NCI-H82 treated with DMSO at 0.1 percent for 48 hours (cell line): ENCODE results near the gene ABR.
"Not testable (repeated sequence)": the region's sequence is repeated elsewhere in the genome, so short reads cannot be mapped to it uniquely, and the experiment has no call there.

Source experiments
- DNase-seq: peaks from one replicate; lab custom pipeline; 2025; ENCODE audit not compliant: unreplicated experiment; lab: John Stamatoyannopoulos, UW

Gene ABR

DNA sequence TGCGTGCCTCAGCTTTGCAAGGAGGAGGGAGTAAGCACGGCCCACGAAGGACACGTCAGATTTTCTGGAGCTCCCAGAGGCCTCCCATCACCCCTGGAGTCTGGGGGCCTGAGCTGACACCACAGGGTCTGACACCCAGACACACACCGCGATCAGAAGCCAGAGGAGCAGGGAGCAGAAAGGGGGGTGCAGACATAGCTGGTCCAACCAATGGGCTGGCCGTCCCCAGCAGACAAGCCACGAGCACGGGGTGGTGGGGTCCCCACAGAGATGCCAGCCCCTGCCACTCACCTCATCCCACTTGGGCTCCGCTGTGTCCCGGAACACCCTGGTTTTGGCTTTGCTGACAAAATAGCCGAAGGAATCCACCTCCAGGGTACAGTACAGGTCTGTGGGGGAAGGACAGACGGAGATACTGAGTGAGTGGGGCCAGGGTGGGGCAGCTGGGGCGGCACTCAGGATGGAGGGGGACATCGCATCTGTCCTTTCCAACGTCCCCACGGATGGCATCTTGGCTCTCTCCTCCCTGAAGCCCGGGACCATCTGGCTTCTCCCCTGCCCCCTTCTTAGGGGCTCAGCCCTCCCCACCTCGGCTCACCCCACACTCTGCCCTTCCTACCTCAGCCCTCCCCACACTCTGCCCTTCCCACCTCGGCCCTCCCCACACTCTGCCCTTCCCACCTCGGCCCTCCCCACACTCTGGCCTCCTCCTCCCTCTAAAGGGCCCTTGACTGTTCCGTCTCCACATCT is 129.4 kb downstream of the ABR start:
- DNase-seq, result no peak

DNA sequence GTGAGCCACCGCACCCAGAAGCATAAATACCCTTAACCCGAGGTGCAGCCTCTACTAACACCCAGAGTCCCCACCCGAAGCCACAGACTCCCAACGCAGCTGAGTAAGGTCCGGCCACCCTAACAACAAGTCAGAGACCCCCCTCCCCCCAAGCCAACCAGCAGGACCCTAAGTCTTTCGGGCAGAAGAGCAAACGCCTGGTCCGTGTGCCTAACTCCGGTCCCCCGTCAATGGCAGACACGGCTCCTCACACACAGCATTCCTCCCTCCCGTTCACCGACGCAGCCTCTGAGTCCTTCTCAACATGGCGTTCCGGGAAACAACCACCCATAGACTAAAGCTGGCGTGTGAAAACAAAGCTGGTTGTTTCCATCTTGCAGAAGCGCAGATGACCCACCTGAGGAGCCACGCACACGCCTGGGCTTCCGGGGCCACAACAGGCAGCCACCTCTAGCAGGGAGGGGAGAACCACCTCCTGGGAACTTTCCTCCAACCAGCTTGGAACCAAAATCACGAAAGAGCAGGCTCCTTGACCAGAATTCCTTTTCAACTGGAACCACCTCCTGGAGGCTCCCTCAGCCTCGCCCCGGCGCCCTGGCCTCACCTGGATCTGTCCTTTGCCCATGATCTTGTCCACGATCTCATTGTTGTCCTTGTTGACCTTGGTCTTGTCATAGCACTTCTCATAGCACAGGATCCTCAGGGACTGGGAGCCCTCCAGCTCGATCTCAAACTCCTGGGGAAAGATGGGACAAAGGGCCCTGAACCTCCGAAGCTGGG is 130.1 kb downstream of the ABR start:
- DNase-seq, result no peak

DNA sequence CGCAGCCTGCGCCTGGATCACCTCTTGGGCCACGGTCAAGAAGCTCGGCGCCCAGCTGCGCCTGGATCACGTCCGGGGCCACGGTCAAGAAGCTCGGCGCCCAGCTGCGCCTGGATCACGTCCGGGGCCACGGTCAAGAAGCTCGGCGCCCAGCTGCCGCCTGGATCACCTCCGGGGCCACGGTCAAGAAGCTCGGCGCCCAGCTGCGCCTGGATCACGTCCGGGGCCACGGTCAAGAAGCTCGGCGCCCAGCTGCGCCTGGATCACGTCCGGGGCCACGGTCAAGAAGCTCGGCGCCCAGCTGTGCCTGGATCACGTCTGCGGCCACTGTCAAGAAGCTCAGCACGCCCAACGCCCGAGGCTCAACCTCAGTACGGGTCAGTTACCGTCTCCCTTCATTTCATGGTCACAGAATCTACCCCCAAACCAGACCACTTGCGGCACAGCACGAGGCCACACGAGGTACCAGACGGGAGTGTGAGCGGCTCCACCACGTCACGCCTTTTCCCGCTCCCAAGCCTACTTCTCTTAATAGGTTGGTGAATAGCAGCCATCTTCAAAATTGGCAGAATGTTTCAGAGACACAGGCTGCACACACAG is 131.2 kb downstream of the ABR start:
- DNase-seq, result not testable (repeated sequence)

DNA sequence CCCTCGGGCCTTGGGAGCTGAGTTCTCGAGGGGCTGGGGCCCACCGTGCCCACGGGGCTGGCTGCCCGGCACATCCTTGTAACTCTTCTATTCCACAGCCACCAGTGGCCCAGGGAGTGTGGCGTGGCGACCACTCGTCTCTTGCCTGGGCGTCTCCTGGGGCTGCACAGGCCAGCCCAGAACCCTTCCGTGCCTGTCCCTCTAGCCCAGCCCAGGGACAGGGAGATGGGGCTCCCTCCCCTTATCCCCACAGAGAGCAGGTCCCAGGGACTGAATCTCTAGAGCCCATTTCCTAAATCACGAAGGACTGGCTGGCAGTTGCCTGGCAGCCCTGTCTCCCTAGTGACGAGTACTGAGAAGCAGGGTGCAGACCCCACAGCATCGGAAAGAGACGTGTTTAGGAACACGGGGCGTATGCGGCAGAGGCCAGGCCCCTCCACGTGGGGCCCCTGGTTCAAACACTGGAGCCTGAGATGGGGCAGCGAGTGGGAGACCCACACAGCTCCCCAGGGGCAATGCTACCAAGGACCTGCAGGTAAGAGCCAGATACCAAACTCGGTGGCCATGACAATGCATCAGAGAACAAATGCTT is 131.8 kb downstream of the ABR start:
- DNase-seq, result no peak

DNA sequence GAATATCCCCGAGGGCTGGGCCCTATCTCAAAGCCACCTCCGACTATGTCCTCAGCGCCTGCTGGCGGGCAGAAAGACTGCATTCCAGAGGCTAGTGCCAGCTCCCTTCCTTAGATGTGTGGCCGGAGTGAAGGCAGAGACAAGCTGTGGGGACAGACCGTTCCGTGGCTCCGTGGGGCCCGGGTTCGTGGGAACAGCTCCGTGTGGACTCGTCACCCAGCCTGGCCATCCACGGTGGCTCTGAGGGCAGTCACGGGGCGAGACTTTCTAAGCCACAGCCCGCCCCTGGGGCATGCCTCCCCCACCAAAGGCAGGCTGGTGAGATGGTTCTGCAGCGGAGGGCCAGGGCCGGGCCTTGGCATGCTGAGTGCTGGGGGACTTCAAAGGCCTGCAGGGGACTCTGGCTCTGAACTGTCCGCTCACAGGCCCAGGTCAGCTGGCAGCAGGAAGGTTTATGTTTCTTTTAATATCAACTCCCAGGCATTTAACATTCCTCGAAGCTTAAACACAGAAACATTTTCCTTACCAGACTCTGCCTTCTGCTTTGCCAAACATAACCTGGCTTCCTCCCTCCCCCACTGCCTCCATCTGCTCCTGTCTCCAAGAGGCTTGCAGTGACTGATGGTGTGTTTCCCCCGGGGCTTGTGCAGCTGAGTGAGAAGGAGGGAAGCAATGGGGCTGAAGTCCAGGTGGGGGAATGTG is 132.5 kb downstream of the ABR start:
- no peak for DNase-seq

DNA sequence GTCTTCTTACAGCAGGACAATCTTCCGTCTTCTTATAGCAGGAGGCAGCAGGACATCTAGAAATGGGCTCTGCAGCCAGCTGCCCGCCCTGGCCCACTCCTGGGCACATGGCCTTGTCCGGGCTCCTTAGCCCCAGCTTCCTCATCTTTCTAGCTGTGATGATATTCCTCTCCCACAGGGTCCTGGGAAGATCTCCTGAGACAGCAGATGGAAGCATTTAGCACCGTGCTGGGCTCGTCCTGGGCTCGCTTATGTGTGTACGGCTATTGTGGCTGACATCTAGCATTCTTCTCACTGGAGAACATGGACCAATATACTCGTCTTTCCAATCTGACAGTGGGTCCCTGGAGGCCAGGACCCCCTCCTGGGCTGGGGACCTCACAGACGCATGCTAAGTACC is 134.3 kb downstream of the ABR start:
- no peak for DNase-seq

DNA sequence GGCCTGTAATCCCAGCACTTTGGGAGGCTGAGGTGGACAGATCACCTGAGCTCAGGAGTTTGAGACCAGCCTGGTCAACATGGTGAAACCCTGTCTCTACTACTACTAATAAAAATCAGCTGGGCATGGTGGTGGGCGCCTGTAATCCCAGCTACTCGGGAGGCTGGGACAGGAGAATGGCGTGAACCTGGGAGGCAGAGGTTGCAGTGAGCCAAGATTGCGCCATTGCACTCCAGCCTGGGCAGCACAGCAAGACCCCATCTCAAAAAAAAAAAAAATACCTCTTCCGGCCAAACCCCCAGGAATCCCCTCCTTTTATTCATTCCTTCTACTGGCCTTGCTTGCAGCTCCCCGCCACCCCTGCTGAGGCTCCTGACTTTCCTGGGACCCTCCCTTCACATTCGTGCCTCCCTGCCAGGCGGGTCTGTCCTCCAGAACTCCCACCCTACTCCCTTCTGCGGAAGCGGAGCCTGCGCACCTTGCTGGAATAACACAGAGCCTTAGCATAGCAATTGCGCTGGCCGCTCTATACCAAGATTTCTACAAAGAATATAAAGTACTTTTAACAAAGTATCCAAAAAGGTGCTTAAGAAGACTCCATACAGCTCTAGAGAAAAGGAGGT is 135.3 kb downstream of the ABR start:
- not testable (repeated sequence) for DNase-seq

DNA sequence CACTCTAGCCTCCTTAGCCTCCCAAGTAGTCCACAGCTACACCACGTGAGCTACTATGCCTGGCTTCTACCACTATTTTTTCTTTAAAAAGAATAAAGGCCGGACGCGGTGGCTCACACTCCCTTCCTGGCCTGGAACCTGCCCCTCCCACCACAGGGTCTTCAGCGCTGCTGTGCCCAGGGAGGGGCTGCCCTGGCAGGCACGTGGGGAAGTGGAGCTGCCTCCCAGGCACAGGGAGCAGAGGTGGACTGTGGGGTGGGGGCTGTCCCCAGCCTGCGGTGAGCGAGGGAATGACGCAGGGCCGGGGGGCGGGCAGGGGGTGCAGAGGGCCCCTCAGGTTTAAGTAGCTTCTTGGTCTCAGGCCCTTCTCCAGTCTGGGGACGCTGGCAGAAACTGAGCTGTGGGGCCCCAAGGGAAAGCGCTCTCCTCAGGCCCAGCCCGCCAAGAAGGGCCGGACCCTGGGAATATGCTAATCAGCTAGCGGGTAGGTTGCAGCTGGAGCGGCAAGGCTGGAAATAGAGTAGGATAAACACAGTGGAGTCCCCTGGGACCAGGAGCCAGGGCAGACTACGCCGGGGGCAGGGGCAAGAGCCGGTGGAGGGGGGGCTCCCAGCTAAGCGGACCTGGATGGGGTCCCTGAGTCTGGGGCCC is 136.1 kb downstream of the ABR start:
- peak; percentile 81 for DNase-seq

DNA sequence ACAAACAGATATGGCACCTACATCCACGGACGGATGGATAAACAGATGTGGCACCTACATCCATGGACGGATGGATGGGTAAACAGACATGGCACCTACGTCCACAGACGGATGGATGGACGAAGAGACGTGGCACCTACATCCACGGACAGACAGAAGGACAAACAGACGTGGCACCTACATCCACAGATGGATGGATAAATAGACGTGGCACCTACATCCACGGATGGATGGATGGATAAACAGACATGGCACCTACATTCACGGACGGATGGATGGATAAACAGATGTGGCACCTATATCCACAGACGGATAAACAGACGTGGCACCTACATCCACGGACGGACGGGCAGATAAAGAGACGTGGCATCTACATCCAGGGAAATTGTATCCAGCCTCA is 137.3 kb downstream of the ABR start:
- no peak for DNase-seq

DNA sequence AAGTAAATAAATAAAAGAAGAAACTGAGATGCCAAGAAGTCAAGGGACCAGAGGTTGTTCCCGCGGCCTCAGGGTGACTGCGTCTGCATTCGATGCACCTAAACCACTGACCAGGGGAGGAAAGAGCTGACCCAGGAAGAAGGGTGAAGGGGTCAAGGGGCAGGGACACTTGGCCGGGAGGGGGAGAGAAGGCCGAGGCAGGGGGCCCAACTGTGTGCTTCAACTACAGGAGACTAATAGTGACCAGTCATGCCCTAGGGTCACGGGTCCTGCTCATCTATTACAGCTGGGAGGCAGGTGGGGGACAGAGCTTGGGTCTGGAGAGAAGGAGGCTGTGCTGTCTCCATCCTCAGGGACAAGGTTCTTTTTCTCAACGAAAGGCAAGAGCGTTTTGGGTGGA is 138.0 kb downstream of the ABR start:
- no peak for DNase-seq

DNA sequence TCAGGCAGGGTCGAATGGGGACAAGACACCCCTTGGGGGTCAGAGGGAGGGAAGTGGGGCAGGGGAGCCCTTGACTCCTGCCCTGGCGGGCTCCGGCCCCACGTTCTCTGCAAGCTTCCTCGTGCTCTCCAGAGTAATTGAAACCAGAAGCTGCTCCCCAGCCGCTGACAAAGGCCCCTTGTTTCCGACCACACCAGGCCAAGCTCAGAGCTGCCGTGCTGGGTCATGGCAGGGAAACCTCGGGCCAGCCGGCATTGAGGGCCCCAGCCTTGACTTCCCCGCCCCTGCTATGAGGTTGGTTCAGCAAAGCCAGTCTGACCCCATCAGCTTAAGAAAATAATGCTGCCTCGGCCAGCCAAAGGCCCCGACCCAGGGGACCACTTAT is 139.6 kb downstream of the ABR start:
- DNase-seq, result no peak

DNA sequence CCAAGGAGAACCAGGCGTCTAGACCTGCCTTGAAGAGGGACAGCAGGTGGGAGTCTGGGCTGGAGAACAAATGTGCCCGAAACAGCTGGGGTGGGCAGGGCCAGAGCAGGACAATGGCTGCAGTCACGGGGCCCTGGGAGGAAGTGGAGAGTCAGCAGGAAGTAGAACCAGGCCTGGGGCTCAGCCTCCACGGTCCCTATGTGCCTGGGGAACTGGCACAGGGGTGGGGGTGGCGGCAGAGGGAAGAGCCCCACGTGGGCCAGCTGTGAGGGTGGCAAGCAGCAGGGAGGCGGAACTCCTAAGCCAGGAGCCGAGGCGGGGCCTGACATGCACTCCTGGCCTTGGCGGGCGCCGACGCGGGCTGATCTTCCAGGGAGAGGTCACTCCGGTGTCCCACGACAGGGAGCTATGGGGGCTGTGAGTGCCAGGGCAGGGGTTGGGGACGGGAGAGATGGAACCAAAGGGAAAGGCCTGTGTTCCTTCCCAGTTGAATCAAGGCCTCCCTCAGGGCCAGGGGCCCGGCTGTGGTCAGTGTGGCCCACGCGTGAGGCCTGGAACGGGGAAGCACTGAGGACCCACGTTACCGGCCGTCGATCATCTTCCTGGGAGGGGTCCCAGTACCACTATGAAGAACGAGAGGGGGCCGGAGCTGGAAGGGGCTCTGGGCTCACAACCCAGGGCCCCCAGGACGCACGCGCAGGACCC is 140.1 kb downstream of the ABR start:
- no peak for DNase-seq

DNA sequence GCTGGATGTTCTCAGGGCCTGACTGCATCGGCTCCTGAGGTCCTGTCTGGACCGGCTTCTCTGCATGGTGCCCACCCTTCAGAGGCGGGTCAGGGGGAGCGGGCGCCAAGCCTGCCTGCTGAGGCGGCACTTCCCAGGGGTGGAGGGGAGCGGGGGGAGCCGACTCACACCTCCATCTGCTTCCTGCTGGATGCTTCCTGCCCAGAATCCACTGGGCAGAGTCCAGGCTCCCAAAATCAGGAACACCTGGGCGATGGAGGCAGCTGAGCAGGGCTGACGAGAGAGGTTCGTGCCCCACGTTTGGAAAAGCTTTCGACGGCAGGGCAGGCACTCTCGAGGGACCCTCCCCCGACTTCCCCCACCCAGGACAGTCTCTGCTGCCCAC is 140.7 kb downstream of the ABR start:
- no peak for DNase-seq

DNA sequence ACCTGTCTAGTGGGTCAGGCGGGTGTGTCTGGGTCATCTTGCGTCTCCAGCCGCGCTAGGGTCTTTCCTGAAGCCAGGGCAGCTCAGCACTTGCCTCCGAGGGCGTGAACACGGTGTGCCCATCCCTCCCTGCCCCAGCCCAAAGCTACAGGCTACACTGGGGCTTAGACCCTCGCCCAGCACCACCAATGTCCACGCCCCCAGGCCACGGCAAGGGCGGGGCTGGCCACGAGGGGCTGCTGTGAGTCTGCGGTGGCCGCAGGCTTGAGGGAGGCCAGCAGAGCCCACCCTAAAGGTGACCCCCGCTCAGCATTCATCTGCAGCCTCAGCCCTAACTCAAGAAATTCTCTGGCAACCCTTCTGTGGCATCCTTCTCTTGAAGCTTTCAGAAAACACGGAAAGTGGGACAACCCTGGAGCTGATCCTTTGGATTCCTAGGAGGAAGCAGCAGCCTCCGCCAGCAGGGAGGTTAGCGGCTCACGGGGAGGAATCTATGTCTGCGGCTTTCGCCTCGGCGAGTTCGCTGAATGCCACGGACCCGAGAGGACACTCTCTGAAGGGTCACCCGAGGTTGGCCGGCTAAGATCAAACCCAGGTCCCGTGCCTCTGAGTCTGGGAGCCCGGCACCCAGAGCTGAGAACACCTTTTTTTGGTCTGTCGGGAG is 141.2 kb downstream of the ABR start:
- no peak for DNase-seq

DNA sequence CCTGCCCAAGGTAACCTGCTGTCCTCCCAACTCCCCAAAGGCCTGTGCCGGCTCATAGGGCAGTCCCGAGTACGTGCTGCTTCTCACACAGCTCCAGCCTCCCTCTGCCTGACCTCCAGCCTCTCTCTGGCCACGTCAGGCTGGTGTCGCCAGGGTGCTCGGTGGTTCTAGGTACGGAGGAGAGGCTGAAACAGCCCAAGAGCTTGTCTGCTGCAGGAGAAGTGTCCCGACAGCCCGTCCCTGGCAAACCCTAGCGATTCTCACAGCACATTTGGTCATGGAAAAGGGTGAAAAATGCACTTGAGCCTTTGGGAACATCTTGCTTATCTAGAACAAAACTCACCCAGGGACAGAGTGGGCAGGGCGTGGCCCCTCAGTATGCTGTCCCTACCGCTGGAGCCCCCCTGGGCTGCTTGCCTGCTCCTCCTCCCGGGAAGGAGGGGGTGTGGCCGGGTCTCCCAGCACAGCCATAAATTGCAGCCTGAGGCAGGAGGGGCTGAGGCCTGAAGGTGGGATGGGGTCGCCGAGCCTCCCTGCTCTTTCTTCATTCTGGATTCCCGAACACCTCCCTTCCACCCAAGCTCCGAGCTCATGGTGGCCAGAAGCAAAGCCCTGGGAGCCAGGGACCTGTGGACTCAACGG is 142.4 kb downstream of the ABR start:
- no peak for DNase-seq

DNA sequence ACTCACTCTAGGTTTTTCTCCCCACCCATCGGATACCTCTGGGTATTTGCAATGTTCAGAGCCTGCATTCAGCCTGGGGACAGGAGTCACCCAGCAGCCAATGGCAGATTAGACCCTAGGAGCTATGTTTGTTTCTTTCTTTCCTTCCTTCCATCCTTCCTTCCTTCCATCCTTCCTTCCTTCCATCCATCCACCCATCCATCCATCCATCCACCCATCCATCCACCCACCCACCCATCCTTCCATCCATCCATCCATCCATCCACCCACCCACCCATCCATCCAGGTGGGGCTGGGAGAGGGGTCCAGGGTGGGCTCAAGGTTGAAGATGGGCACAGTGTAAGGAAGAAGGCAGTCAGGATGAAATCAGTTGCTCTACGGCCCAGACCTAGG is 142.9 kb downstream of the ABR start:
- DNase-seq, result no peak

DNA sequence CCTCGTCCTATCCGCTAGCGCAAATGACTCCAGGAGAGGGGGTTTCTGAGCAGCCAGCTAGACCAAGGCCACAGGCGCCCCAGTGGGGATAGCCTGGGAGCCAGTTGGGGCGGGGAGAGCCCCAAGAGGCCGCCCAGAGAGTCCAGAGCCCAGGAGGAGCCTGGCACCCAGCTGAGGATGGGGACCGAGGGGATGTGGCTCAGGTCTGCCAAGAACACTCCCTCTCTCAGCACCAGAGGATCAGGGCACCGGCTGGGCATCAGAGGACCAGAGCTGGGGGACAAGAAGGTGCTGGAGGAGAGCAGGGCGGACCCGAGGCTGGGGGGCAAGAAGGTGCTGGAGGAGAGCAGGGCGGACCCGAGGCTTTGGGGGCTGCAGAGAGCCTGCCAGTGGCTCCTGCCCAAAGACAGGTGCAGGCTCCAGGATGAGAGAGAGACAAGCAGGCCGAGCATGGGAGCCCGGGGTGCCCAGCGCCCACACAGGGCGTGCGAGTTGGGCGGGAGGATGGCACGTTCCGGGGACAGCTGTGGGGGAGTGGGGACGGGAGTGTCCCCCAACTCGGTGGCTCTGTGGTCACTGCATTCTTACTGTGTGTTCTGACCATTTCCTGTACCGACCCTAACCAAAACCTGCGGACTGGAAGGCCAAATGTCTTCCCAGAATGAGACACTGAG is 143.5 kb downstream of the ABR start:
- no peak for DNase-seq

DNA sequence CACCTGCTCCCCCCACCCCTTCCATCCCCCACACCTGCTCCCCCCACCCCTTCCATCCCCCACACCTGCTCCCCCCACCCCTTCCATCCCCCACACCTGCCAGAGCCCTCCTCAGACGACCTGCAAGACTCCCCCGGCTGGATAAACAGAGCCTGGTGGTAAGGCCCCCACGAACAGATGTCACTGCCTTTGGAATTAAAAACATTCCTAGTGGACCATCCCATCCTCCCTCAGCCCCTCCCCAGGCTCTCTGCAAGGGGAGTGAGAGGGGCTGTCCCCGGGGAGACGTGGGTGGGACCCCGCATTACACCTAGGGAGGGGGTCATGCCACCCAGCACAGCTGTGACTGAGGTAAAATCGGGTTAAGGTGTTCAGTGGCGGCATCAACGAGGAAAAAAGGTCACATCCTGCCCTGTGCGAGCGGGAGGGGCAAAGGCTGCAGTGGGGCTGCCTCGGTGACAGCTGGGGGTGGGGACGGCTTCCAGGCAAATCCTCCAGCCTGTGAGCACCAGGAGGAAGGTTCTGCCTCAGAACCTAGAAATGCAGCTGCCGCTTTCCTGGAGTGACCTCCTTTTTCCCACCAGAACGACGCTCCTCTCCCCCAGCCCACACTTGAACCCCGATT is 144.1 kb downstream of the ABR start:
- DNase-seq, result peak; percentile 95
